DND-41 (cell line): ENCODE measurements around the gene KIF26A.
"Not testable (repeated sequence)": the region's sequence is repeated elsewhere in the genome, so short reads cannot be mapped to it uniquely, and the experiment has no call there.

Experiments used
- ATAC-seq: fragments of 200-7000 bp; cut with Tn5 transposase; 3 replicates; pipeline ENCODE4 v1.9.1; 2021; ENCODE audit warnings: low read depth; ENCODE audit not compliant: insufficient read depth
- DNase-seq: peaks from one replicate; pipeline ENCODE4 v3.0.0-alpha.2; 2020
- H2AFZ ChIP-seq: 2 replicates; pipeline ENCODE4 v1.6.0; 2012; ENCODE audit warnings: low read depth, low read length
- H3K27ac ChIP-seq: 2 replicates; pipeline ENCODE4 v1.5.1; 2012; ENCODE audit warnings: low read length, inconsistent platforms
- H3K27me3 ChIP-seq: fragments of 200-600 bp; sonication (generic); 2 replicates; pipeline ENCODE4 v1.6.0; 2012; ENCODE audit warnings: low read length, mild to moderate bottlenecking, inconsistent platforms; ENCODE audit not compliant: insufficient read depth, poor library complexity
- H3K36me3 ChIP-seq: 2 replicates; pipeline ENCODE4 v1.5.1; 2012; ENCODE audit warnings: low read length, inconsistent platforms; ENCODE audit not compliant: insufficient read depth
- H3K4me1 ChIP-seq: 2 replicates; pipeline ENCODE4 v1.5.1; 2012; ENCODE audit warnings: mild to moderate bottlenecking, low read length; ENCODE audit not compliant: insufficient read depth
- H3K4me2 ChIP-seq: 2 replicates; pipeline ENCODE4 v1.6.0; 2012; ENCODE audit warnings: mild to moderate bottlenecking, moderate library complexity, low read length, inconsistent platforms; ENCODE audit not compliant: insufficient read depth
- H3K4me3 ChIP-seq, 2 experiments: fragments of 200-600 bp in 1 of 2; shearing (Covaris generic) in 1 of 2; 2 replicates each; pipeline ENCODE4 v1.5.1; 2012 to 2016; ENCODE audit warnings: inconsistent platforms in 2 of 2, low read length in 2 of 2, mild to moderate bottlenecking in 2 of 2, low read depth in 1 of 2, moderate library complexity in 1 of 2
- H3K79me2 ChIP-seq: 2 replicates; pipeline ENCODE4 v1.6.0; 2012; ENCODE audit warnings: low read length, inconsistent platforms; ENCODE audit not compliant: insufficient read depth
- H3K9ac ChIP-seq: 2 replicates; pipeline ENCODE4 v1.6.0; 2012; ENCODE audit warnings: low read depth, mild to moderate bottlenecking, inconsistent platforms, low read length, moderate library complexity
- H3K9me3 ChIP-seq: 2 replicates; pipeline ENCODE4 v1.5.1; 2012; ENCODE audit warnings: low read length, moderate library complexity, mild to moderate bottlenecking, inconsistent platforms; ENCODE audit not compliant: insufficient read depth, severe bottlenecking
- H4K20me1 ChIP-seq: 2 replicates; pipeline ENCODE4 v1.6.0; 2012; ENCODE audit warnings: low read length; ENCODE audit not compliant: insufficient read depth
- CTCF ChIP-seq: IDR thresholded peaks from 2 replicates; pipeline ENCODE4 v1.5.1; 2012; ENCODE audit warnings: borderline replicate concordance, low read length, moderate library complexity, mild to moderate bottlenecking; ENCODE audit not compliant: poor library complexity, severe bottlenecking; ENCODE audit errors: extremely low read depth
- EZH2 ChIP-seq: IDR thresholded peaks from 3 replicates; pipeline ENCODE4 v1.6.1; 2012; ENCODE audit warnings: borderline replicate concordance, low read depth, mild to moderate bottlenecking, moderate library complexity, low read length, inconsistent platforms; ENCODE audit not compliant: severe bottlenecking

KIF26A gene

DNA sequence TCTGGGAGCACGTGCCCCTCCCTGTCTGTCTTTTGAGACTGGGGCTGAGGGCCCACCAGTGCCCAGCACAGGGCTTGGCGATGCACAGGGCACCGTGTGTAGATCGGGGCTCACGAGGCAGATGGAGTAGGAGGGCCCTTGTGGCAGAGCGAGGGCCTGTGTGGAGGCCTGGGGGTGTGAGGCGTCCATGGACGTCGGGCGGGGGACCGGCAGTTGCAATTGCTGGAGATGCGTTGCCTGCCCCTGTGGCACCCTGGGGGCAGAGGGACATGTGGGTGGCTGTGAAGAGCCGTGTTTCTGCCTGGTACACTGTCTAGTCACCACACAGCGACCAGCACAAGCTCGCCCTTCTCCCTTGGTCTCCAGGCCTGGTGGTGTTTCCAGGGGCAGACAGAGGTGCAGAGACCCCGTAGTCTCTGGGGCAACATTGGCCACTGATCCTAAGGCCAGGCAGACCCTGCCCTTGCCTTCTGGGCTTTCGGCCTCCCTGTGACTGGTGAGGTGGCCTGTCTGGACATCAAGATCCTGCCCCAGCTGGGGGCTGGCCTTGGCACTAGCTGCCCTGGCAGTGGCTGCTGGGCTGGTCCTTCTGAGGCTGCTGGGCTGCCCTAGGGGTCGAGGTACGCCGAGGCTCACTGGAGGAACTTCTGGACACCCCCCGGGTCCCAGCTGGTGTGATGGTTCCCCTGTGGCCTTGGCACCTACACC is 14.5 kb downstream of the KIF26A start:
- Histone ChIP-seq H2AFZ (no peak overlapping the region), H4K20me1 (0 out of 2 replicates have a peak, but pooled peaks cover 2% of the 10 kb centered on the region), H3K4me1 (no peaks in the 10 kb centered on the region), H3K4me3 (no peak overlapping the region), H3K9ac (no peak overlapping the region), H3K79me2 (no peaks in the 10 kb centered on the region), H3K36me3 (no peaks in the 10 kb centered on the region), H3K27me3 (no peaks in the 10 kb centered on the region), H3K4me2 (no peak overlapping the region), H3K27ac (no peak overlapping the region), H3K9me3 (no peaks in the 10 kb centered on the region)
- DNase-seq (no peak), ATAC-seq (no peak)
- no peak for TF ChIP-seq CTCF

DNA sequence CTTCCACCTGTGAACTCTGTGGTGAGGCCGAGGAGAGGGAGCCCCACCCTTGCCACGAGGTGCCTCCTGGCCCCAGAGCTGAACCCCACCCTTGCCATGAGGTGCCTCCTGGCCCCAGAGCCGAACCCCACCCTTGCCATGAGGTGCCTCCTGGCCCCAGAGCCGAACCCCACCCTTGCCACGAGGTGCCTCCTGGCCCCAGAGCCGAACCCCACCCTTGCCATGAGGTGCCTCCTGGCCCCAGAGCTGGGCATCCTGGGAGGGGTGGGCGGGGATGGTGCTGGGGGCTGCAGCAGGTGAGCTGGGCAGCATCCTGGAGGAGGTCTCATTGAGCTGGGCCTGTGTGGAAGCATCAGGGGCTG is 15.0 kb downstream of the KIF26A start:
- not testable (repeated sequence) for H3K9me3 ChIP-seq, H3K79me2 ChIP-seq, H3K27ac ChIP-seq, H2AFZ ChIP-seq, H4K20me1 ChIP-seq, ATAC-seq, H3K4me3 ChIP-seq, DNase-seq, H3K4me1 ChIP-seq, H3K9ac ChIP-seq, H3K27me3 ChIP-seq, H3K36me3 ChIP-seq, H3K4me2 ChIP-seq

DNA sequence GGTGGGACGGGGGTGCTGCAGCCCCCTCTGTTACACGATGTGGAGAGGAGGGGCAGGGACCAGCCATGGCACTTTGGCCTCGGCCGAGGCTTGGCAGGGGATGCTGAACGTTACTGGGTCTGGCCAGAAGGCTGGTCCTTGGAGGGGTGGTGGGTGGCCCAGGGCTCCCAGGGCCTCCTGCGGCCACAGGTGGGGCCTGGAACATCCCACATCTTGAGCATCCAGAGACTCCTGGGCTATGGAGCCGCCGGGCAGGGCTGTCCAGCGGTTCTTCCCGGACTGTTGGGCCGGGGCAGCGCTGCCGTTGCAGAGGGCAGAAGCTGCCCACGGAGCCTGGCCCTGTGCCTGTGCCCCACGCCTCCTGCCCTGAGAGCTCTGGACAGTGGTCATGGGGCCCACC is 15.9 kb downstream of the KIF26A start:
- H3K27ac ChIP-seq, result no peak overlapping the region
- no peaks in the 10 kb centered on the region for H3K79me2 ChIP-seq
- H4K20me1 ChIP-seq, result 0 out of 2 replicates have a peak, but pooled peaks cover 2% of the 10 kb centered on the region
- no peaks in the 10 kb centered on the region for H3K4me1 ChIP-seq
- no peak overlapping the region for H2AFZ ChIP-seq
- no peak overlapping the region for H3K4me2 ChIP-seq
- ATAC-seq (no peak), DNase-seq (no peak)
- no peak overlapping the region for H3K9ac ChIP-seq
- H3K9me3 ChIP-seq, result no peaks in the 10 kb centered on the region
- TF ChIP-seq EZH2 (no peak), CTCF (no peak)
- no peak overlapping the region for H3K4me3 ChIP-seq
- no peaks in the 10 kb centered on the region for H3K36me3 ChIP-seq
- H3K27me3 ChIP-seq, result no peaks in the 10 kb centered on the region

GRCh38 chr14:104155513-104155912 is 17.1 kb downstream of the KIF26A start:
- ATAC-seq (no peak), DNase-seq (no peak)
- Histone ChIP-seq H2AFZ (no peak overlapping the region), H3K9ac (no peak overlapping the region), H3K4me3 (no peak overlapping the region), H3K4me2 (no peak overlapping the region), H4K20me1 (0 out of 2 replicates have a peak, but pooled peaks cover under 1% of the 10 kb centered on the region), H3K4me1 (no peaks in the 10 kb centered on the region), H3K36me3 (no peaks in the 10 kb centered on the region), H3K79me2 (no peaks in the 10 kb centered on the region), H3K27me3 (no peaks in the 10 kb centered on the region), H3K9me3 (no peaks in the 10 kb centered on the region), H3K27ac (no peak overlapping the region)
- TF ChIP-seq CTCF, result no peak
- no peak for TF ChIP-seq EZH2
